HepG2 (cell line): Measurements from ENCODE around the gene KDM7A. TPM values are rescaled to one million over a fixed set of nuclear protein-coding genes. Genes with fewer than 3 reads are reported as not detected.

ENCODE experiments used
- ATAC-seq: fragments of 200-7000 bp; cut with Tn5 transposase; 3 replicates; pipeline ENCODE4 v1.9.1; 2020; ENCODE audit warnings: mild to moderate bottlenecking, moderate library complexity
- BruUV-seq: library from RNA; stranded (reverse); fragments of 400-500 nt; replicated peaks from 2 replicates; lab custom pipeline; 2021; lab: Mats Ljungman, UMichigan
- CTCF ChIA-PET: fragments of 300-600 bp; formaldehyde crosslinking; extraction: SDS; loops from one replicate; lab custom pipeline; 2021; ENCODE audit warnings: low total read pairs, inconsistent platforms, low intra/inter-chr PET ratio; lab: Yijun Ruan, JAX
- POLR2A ChIA-PET: fragments of 350-600 bp; sonication (Branson Sonifier 250); formaldehyde crosslinking; loops from one replicate; lab custom pipeline; 2020; ENCODE audit warnings: antibody characterized with exemption, inconsistent platforms; lab: Yijun Ruan, JAX
- DNase-seq: peaks from one replicate; pipeline ENCODE4 v3.0.0-alpha.2; 2015; ENCODE audit warnings: low spot score
- FAIRE-seq: peaks from 3 replicates; lab custom pipeline; 2011; peaks lifted over from hg19 to GRCh38; lab: Jason Lieb, UNC
- H2AFZ ChIP-seq: one replicate; pipeline ENCODE4 v1.6.1; 2011; ENCODE audit warnings: low read length, inconsistent platforms
- H3K27ac ChIP-seq: fragments of 300-600 bp; 3 replicates; pipeline ENCODE4 v1.8.0; 2011; ENCODE audit warnings: mixed run types, mild to moderate bottlenecking, mixed read lengths, low read length, inconsistent platforms; ENCODE audit not compliant: insufficient read depth; ENCODE audit errors: extremely low read length
- H3K27me3 ChIP-seq, 2 experiments: fragments of 200-600 bp in 1 of 2; 2 replicates in 1 of 2; 3 replicates in 1 of 2; pipeline versions ENCODE4 v1.6.0 to v1.8.0; 2011; ENCODE audit warnings: low read length in 2 of 2, mild to moderate bottlenecking in 2 of 2, moderate library complexity in 2 of 2, inconsistent platforms in 1 of 2; ENCODE audit not compliant: insufficient read depth in 2 of 2, control insufficient read depth in 1 of 2
- H3K36me3 ChIP-seq, 2 experiments: fragments of 200-600 bp in 1 of 2; replicated peaks in 1 of 2; 2 replicates in 1 of 2; 3 replicates in 1 of 2; pipeline versions ENCODE4 v1.5.1 to v1.8.0; 2011; ENCODE audit warnings: low read length in 2 of 2, inconsistent platforms in 1 of 2; ENCODE audit not compliant: insufficient read depth in 2 of 2, control insufficient read depth in 1 of 2
- H3K4me1 ChIP-seq: 2 replicates; pipeline ENCODE4 v1.5.1; 2012; ENCODE audit warnings: low read length, inconsistent platforms; ENCODE audit not compliant: insufficient read depth
- H3K4me2 ChIP-seq: 2 replicates; pipeline ENCODE4 v1.6.0; 2011; ENCODE audit warnings: low read depth, low read length, inconsistent platforms
- H3K4me3 ChIP-seq, 3 experiments: fragments of 200-600 bp in 1 of 3; sonication (generic), shearing (Covaris generic) in 1 of 3; replicated peaks in 1 of 3; 2 replicates each; pipeline ENCODE4 v1.5.1; 2011 to 2016; ENCODE audit warnings: low read length in 3 of 3, inconsistent platforms in 2 of 3, low read depth in 2 of 3, mild to moderate bottlenecking in 2 of 3, control low read depth in 1 of 3, mixed read lengths in 1 of 3; ENCODE audit not compliant: insufficient read depth in 1 of 3
- H3K79me2 ChIP-seq: one replicate; pipeline ENCODE4 v1.6.1; 2011; ENCODE audit warnings: low read length, inconsistent platforms; ENCODE audit not compliant: insufficient read depth
- H3K9ac ChIP-seq: 2 replicates; pipeline ENCODE4 v1.6.0; 2011; ENCODE audit warnings: mild to moderate bottlenecking, low read depth, low read length, inconsistent platforms; ENCODE audit not compliant: insufficient read depth
- H3K9me3 ChIP-seq: 2 replicates; pipeline ENCODE4 v1.5.1; 2012; ENCODE audit warnings: mild to moderate bottlenecking, low read length
- H4K20me1 ChIP-seq: 2 replicates; pipeline ENCODE4 v1.6.0; 2011; ENCODE audit warnings: inconsistent platforms, mild to moderate bottlenecking, low read length, moderate library complexity; ENCODE audit not compliant: insufficient read depth
- ARNT2 ChIP-seq: sonication (generic); formaldehyde crosslinking; IDR thresholded peaks from 2 replicates; pipeline ENCODE4 v1.8.0; 2022; ENCODE audit warnings: mild to moderate bottlenecking, low read depth, missing genetic modification reagents, moderate library complexity
- BATF2 ChIP-seq: sonication (generic); formaldehyde crosslinking; IDR thresholded peaks from 2 replicates; pipeline ENCODE4 v1.8.0; 2022; ENCODE audit warnings: mild to moderate bottlenecking, missing genetic modification reagents, moderate library complexity
- FOXA1 ChIP-seq, 2 experiments: fragments of 450-650 bp in 1 of 2; sonication (generic) in 1 of 2; formaldehyde crosslinking in 1 of 2; IDR thresholded peaks; 2 replicates each; pipeline versions ENCODE4 v1.4.0 to v1.6.1; 2016 to 2020; ENCODE audit warnings: missing genetic modification reagents in 1 of 2
- HOXA3 ChIP-seq: sonication (generic); formaldehyde crosslinking; IDR thresholded peaks from 2 replicates; pipeline ENCODE4 v1.5.0; 2020; ENCODE audit warnings: missing genetic modification reagents
- JUND ChIP-seq: sonication (generic); formaldehyde crosslinking; IDR thresholded peaks from 2 replicates; pipeline ENCODE4 v1.8.0; 2022; ENCODE audit warnings: mild to moderate bottlenecking, missing genetic modification reagents
- SIN3B ChIP-seq: fragments of 150-350 bp; IDR thresholded peaks from 2 replicates; pipeline ENCODE4 v1.6.1; 2014; ENCODE audit warnings: low read length
- TCF12 ChIP-seq, 2 experiments: fragments of 450-650 bp in 1 of 2; sonication (generic) in 1 of 2; formaldehyde crosslinking in 1 of 2; IDR thresholded peaks; 2 replicates each; pipeline versions ENCODE4 v1.6.1 to v1.8.0; 2017 to 2022; ENCODE audit warnings: antibody characterized with exemption in 1 of 2, mild to moderate bottlenecking in 1 of 2, missing genetic modification reagents in 1 of 2, moderate library complexity in 1 of 2
- WIZ ChIP-seq: sonication (generic); formaldehyde crosslinking; IDR thresholded peaks from 2 replicates; pipeline ENCODE4 v1.5.1; 2020; ENCODE audit warnings: mild to moderate bottlenecking, missing genetic modification reagents
- ZBTB2 ChIP-seq: sonication (generic); formaldehyde crosslinking; IDR thresholded peaks from 2 replicates; pipeline ENCODE4 v1.8.0; 2022; ENCODE audit warnings: low read depth, missing genetic modification reagents
- ZHX1 ChIP-seq: sonication (generic); formaldehyde crosslinking; IDR thresholded peaks from 2 replicates; pipeline ENCODE4 v1.8.1; 2022; ENCODE audit warnings: low read depth, mild to moderate bottlenecking, missing genetic modification reagents
- ZNF549 ChIP-seq: sonication (generic); formaldehyde crosslinking; IDR thresholded peaks from 2 replicates; pipeline ENCODE4 v1.5.0; 2020; ENCODE audit warnings: missing genetic modification reagents
- ZNF557 ChIP-seq: sonication (generic); formaldehyde crosslinking; IDR thresholded peaks from 2 replicates; pipeline ENCODE4 v1.4.0; 2020; ENCODE audit warnings: missing genetic modification reagents
- ZNF670 ChIP-seq: sonication (generic); formaldehyde crosslinking; IDR thresholded peaks from 2 replicates; pipeline ENCODE4 v1.8.0; 2022; ENCODE audit warnings: mild to moderate bottlenecking, missing genetic modification reagents, borderline replicate concordance
- WGBS: methylation state at CpG from one replicate; pipeline ENCODE4 v1.1.6; 2017; ENCODE audit warnings: low lambda C conversion rate; 5-methylcytosine and 5-hydroxymethylcytosine counted together
- in situ Hi-C: cut with HindIII; loops from 2 replicates; pipeline ENCODE4 v1.10.0; 2017; ENCODE audit warnings: low pct_unique_long_range_greater_than_20kb; ENCODE audit not compliant: extremely low pct_ligation_motif_present
- intact Hi-C: fragments of 100-400 bp; cut with micrococcal nuclease; formaldehyde crosslinking; loops from one replicate; pipeline ENCODE4 v1.10.0; 2022; ENCODE audit not compliant: unreplicated experiment
- polyA plus RNA-seq, 8 experiments: library from polyadenylated mRNA; depleted of rRNA in 3 of 8; stranded (reverse) in 7 of 8; unstranded in 1 of 8; fragments of >200 nt; fragmentation: Illumina TruSeq in 4 of 8; extraction: Trizol in 4 of 8; gene quantifications; 2 replicates each; pipeline versions ENCODE4 v1.2.1 to v1.2.3, GENCODE V29; 2011 to 2016; ENCODE audit warnings: low read depth in 4 of 8, missing spikeins in 1 of 8, mixed read lengths in 1 of 8; ENCODE audit not compliant: insufficient read depth in 1 of 8
- total RNA-seq, 5 experiments: library from RNA; depleted of rRNA; stranded (reverse); fragments of >200 nt; fragmentation: Illumina TruSeq; extraction: Trizol; gene quantifications; 2 replicates each; pipeline ENCODE4 v1.2.3, GENCODE V29; 2016; ENCODE audit warnings: low read depth in 1 of 5

Gene KDM7A
- total and polyA plus RNA-seq, 2 of the 13 experiments (the other 11 are each of a cell fraction or from before 2014, with no cell fraction given): 10.8 to 16.8 TPM

- H3K27me3 ChIP-seq: peaks cover 0 to 6% of the 10 kb centered on the region in 2 experiments; a peak in 2 of 5 replicates
- TF ChIP-seq ZBTB2 (no peak), JUND (CRISPR knock-in tag) (no peak), ZHX1 (CRISPR knock-in tag) (no peak), HOXA3 (no peak), ZNF549 (CRISPR knock-in tag) (no peak), ZNF557 (CRISPR knock-in tag) (no peak), BATF2 (no peak), FOXA1 (IDR thresholded peaks at IDR 0.05) (no peak), FOXA1 (CRISPR knock-in tag; IDR thresholded peaks at IDR 0.05) (no peak), WIZ (CRISPR knock-in tag) (no peak), SIN3B (no peak), ARNT2 (CRISPR knock-in tag) (no peak), ZNF670 (CRISPR knock-in tag) (no peak), TCF12 (IDR thresholded peaks at IDR 0.05) (no peak), TCF12 (CRISPR knock-in tag; IDR thresholded peaks at IDR 0.05) (no peak)
- H3K4me2 ChIP-seq: no peak overlapping the region
- H3K27ac ChIP-seq: no peak overlapping the region
- 96% methylated on average over 3 of the region's 3 CpGs for WGBS
- DNase-seq: no peak
- in situ Hi-C loops (no loop called here), intact Hi-C loops (no loop called here)
- no peaks in the 10 kb centered on the region for H3K79me2 ChIP-seq
- H3K36me3 ChIP-seq: no peaks in the 10 kb centered on the region
- peaks cover 74% of the 10 kb centered on the region for H3K4me1 ChIP-seq
- ChIA-PET CTCF (no interaction called here), POLR2A (interaction anchor here (1.2 kb wide), 1 partner anchor 16 kb away, joined by 8 read pairs; no protein-coding TSS in a partner anchor)
- H4K20me1 ChIP-seq: no peaks in the 10 kb centered on the region
- ATAC-seq: no peak
- H2AFZ ChIP-seq: no peak overlapping the region
- no peak overlapping the region for H3K4me3 ChIP-seq
- H3K9ac ChIP-seq: no peak overlapping the region
- no peaks in the 10 kb centered on the region for H3K9me3 ChIP-seq
- BruUV-seq: no TSS peak
- no peak for FAIRE-seq
Measured at GRCh38 chr7:140213684-140214074, 36.9 kb upstream of the KDM7A start.
